GM19463 (cell line): ENCODE results near the gene RERE.
"Not testable (repeated sequence)": the region's sequence is repeated elsewhere in the genome, so short reads cannot be mapped to it uniquely, and the experiment has no call there.

Source experiments
- ATAC-seq: cut with Tn5 transposase; IDR thresholded peaks from one replicate; pipeline ENCODE4 v1.9.1; 2021; ENCODE audit warnings: mild to moderate bottlenecking, moderate library complexity; ENCODE audit not compliant: unreplicated experiment

Gene RERE

GRCh38 chr1:8754247-8754650 is 63.2 kb downstream of the RERE start:
- no peak for ATAC-seq

GRCh38 chr1:8753736-8754135 is 63.7 kb downstream of the RERE start:
- ATAC-seq, result no peak

- ATAC-seq, result no peak
Observed at GRCh38 chr1:8752921-8753713, 64.3 kb downstream of the RERE start.

GRCh38 chr1:8752411-8752810 is 65.0 kb downstream of the RERE start:
- no peak for ATAC-seq

- no peak for ATAC-seq
Observed at GRCh38 chr1:8751984-8752383, 65.5 kb downstream of the RERE start.

- no peak for ATAC-seq
Observed at GRCh38 chr1:8747879-8748825, 69.3 kb downstream of the RERE start.

GRCh38 chr1:8746554-8746953 is 70.9 kb downstream of the RERE start:
- ATAC-seq, result no peak

- ATAC-seq, result no peak
Observed at GRCh38 chr1:8745749-8746390, 71.6 kb downstream of the RERE start.

GRCh38 chr1:8745346-8745745 is 72.1 kb downstream of the RERE start:
- ATAC-seq, result no peak

- no peak for ATAC-seq
Observed at GRCh38 chr1:8742022-8742924, 75.2 kb downstream of the RERE start.

- ATAC-seq, result no peak
Observed at GRCh38 chr1:8740034-8740449, 77.4 kb downstream of the RERE start.

GRCh38 chr1:8739377-8739776 is 78.1 kb downstream of the RERE start:
- no peak for ATAC-seq

- no peak for ATAC-seq
Observed at GRCh38 chr1:8736927-8737326, 80.5 kb downstream of the RERE start.

- no peak for ATAC-seq
Observed at GRCh38 chr1:8733484-8733883, 84.0 kb downstream of the RERE start.

GRCh38 chr1:8731162-8731561 is 86.3 kb downstream of the RERE start:
- no peak for ATAC-seq

GRCh38 chr1:8728464-8728863 is 89.0 kb downstream of the RERE start:
- ATAC-seq, result no peak

GRCh38 chr1:8727809-8728213 is 89.6 kb downstream of the RERE start:
- no peak for ATAC-seq

- ATAC-seq, result not testable (repeated sequence)
Observed at GRCh38 chr1:8727316-8727715, 90.1 kb downstream of the RERE start.

- ATAC-seq, result not testable (repeated sequence)
Observed at GRCh38 chr1:8726801-8727186, 90.6 kb downstream of the RERE start.

GRCh38 chr1:8723010-8723409 is 94.4 kb downstream of the RERE start:
- ATAC-seq, result no peak
